ENCODE results near the gene CHGA.

The CHGA gene

DNA sequence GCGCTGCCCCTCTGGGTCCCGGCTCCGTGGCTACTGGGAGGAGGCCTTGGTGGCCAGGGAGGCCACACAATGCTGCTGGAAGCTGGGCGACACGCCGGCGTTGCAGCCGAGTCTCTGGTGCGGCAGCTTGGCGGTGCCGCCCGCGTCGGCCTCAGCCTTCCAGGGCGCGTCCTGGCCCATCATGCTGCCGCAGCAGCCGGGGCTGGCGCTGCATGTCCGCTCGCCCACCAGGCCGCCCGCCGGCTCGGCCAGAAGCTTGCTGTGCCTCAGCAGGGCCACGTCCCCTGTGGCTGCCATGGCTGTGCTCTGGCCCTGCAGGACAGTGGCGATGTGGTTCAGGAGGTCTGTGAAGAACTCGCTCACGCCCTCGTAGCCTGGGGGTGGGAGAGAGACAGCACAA lies 18.6 kb downstream of the CHGA start:
- no peak overlapping the region for H3K4me3 ChIP-seq
- TF ChIP-seq, protein P1, sequence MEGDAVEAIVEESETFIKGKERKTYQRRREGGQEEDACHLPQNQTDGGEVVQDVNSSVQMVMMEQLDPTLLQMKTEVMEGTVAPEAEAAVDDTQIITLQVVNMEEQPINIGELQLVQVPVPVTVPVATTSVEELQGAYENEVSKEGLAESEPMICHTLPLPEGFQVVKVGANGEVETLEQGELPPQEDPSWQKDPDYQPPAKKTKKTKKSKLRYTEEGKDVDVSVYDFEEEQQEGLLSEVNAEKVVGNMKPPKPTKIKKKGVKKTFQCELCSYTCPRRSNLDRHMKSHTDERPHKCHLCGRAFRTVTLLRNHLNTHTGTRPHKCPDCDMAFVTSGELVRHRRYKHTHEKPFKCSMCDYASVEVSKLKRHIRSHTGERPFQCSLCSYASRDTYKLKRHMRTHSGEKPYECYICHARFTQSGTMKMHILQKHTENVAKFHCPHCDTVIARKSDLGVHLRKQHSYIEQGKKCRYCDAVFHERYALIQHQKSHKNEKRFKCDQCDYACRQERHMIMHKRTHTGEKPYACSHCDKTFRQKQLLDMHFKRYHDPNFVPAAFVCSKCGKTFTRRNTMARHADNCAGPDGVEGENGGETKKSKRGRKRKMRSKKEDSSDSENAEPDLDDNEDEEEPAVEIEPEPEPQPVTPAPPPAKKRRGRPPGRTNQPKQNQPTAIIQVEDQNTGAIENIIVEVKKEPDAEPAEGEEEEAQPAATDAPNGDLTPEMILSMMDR (IDR thresholded peaks at IDR 0.05), result no peak

DNA sequence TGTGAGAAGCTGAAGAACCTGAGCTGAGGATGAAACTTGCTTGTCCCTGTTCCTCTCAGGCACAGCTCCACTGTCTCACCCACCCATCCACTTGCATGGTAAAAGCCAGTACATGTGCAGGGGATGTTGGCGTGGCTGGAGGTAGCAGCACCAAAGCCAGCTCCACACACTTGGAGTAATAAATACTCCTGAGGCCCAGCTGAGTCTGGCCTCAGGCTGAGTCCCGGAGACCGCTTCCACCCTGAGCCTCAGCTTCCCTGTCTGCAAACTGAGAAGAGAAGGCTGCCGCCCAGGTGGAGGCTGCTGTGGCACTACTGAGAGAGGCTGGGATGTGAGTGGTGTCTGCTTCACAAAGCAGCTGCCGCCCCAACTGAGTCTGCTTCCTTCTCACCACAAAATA lies 19.2 kb downstream of the CHGA start:
- H3K27ac ChIP-seq, result no peak overlapping the region
- no peak for DNase-seq (ENCODE audit: low spot score)
- TF ChIP-seq, protein P1 (IDR thresholded peaks at IDR 0.05), result no peak
- H3K4me3 ChIP-seq, result no peak overlapping the region

More for the DNA sequence above, 18.6 kb downstream of the CHGA start:
- DNase-seq (ENCODE audit: low spot score), result no peak
- no peak overlapping the region for H3K27ac ChIP-seq

DNA sequence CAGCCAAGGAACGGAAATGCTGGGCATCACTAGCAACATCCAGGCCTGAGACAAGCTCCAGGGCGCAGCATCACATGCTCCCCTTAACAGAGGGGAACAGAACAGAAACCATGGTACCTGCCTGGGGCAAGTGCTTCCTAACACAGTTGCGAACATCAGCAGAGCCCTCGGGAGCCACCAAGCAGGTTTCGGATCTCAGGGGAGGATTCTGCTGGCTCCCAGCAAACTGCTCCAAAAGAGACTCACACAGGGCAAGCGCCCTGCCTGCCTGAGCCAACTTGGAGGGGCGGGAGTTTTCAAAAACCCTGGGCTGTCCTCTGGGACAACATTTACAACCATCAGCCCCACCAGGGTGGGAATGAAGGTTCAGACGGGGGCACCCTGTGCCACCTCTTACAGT lies 19.6 kb downstream of the CHGA start:
- no peak for DNase-seq (ENCODE audit: low spot score)

DNA sequence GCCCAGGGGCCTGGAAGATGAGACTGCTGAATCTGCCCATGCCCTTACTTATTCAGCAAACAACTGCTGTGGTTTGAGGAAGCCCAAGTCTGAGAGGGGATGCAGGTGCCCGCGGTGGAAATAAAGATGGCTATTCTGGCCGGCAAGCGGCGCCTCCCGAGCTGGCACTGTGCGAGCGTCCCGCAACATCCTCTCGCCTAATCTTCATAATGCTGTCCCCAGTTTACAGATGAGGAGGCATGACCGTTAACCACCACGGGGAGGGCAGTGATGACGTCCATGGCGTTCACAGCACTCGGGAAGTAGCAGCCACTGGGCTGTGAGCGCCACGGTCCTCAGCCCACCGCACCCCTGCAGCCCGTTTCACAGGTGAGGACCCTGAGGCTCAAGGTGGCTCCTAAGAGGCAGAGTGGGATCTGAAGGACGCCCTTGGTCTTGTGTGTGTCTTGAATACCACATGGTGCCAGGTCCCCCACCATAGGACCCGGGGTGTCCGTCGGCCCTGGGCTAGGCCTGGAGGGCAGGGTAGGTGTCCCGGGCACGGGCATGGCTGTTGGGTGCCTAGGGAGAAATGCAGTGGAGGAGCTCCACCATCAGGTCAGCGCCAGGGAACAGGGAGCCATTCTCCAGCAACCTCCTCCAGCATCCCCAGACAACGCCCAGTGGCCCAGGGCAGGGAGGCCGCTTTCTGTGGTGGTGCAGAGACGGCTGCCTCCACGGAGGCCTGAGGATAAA lies 20.2 kb downstream of the CHGA start:
- TF ChIP-seq, protein P1 (IDR thresholded peaks at IDR 0.05), result no peak
- Histone ChIP-seq H3K4me3 (no peak overlapping the region), H3K27ac (no peak overlapping the region)
- no peak for DNase-seq (ENCODE audit: low spot score)

More for the DNA sequence above, 19.6 kb downstream of the CHGA start:
- TF ChIP-seq, protein P1 (IDR thresholded peaks at IDR 0.05), result no peak
- no peak overlapping the region for H3K27ac ChIP-seq
- no peak overlapping the region for H3K4me3 ChIP-seq

DNA sequence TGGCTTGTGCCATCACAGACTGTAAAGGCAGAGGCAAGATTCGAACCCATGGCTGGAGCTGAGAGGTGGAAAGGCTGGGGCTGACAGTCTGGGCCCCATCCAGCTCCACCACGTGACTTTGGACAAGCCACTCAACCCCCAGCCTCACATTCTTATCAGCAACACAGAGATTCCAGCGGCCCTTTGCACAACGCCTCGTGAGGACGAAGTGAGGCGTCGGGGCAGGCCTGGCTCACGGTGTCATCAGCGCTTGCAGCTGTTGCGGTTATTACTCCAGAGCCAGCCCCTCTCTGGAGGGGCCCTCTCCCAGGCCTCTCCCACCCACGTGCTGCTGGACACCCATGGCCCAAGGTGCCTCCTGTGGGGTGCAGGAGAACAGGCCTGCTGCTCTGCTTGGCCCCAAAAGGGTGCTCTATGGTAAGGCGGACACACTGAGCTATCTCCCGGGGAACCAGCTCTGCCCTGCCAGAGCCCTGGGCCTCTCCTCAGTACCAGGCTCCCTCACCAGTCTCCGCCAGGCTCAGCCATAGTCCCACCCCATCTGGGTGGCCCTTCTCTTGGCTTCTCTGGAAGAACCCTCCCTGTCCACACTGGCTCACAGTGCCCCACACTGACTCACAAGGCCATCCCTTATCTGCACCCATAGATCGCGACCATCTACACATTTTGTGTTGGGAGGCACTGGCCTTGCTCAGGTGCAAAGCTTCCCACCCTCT lies 21.1 kb downstream of the CHGA start:
- DNase-seq (ENCODE audit: low spot score), result no peak
- H3K27ac ChIP-seq, result no peak overlapping the region
- TF ChIP-seq, protein P1 (IDR thresholded peaks at IDR 0.05), result no peak
- no peak overlapping the region for H3K4me3 ChIP-seq

DNA sequence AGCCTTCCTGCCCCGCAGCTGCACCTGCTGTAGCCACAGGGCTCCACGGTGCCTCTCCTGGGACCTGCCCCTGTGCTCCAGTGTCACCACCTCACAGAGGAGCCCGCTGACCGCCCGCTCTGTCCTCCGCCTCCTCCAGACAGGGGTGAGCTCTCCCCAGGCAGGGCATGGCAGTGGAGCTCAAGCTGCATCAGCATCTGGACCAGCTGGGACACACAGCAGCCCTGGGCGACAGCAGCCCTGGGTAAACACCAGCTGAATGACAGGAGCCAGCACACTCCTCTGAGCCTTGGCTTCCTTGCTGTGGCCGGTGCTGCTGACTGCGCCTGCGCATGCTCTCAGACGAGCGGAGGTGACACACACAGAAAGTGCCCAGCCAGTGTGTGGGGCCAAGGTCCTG lies 22.0 kb downstream of the CHGA start:
- no peak for DNase-seq (ENCODE audit: low spot score)
- TF ChIP-seq, protein P1 (IDR thresholded peaks at IDR 0.05), result no peak
- H3K4me3 ChIP-seq, result no peak overlapping the region
- H3K27ac ChIP-seq, result no peak overlapping the region

DNA sequence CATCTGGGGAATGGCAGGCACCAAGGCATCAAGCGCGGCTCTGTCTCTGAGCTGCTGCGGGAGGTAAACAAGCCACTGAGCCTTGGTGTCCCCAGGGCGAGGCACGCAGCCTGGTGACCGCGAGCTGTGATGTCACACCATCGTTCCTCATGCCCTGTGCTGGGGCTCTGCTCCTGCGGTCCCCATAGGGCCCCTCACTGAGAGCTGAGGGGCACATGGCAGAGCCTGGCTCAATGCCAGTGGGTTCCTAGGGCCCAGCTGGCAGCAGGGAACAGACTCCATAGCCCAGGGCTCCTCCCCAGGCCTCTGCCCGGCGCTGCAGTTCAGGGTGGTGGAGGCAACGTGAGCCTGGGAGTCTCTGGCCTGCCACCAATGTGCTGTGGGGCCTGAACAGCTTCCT lies 22.6 kb downstream of the CHGA start:
- no peak for DNase-seq (ENCODE audit: low spot score)
- no peak overlapping the region for H3K27ac ChIP-seq
- no peak overlapping the region for H3K4me3 ChIP-seq
- TF ChIP-seq, protein P1 (IDR thresholded peaks at IDR 0.05), result no peak
